Measurements from ENCODE around the gene ARHGAP33.

The ARHGAP33 gene

GRCh38 chr19:35736913-35737886 lies 38.2 kb upstream of the ARHGAP33 start:
- TF ChIP-seq CTCF (IDR thresholded peaks at IDR 0.05; ENCODE audit: insufficient read depth, missing control alignments), result no peak
- FAIRE-seq, result no peak
- peak; percentile 28 for DNase-seq (ENCODE audit: insufficient read length, low spot score)

GRCh38 chr19:35738021-35738886 lies 37.1 kb upstream of the ARHGAP33 start:
- DNase-seq (ENCODE audit: insufficient read length, low spot score) (peak; percentile 11), FAIRE-seq (no peak)
- no peak for TF ChIP-seq CTCF (IDR thresholded peaks at IDR 0.05; ENCODE audit: insufficient read depth, missing control alignments)

GRCh38 chr19:35738887-35739229 lies 36.5 kb upstream of the ARHGAP33 start:
- DNase-seq (ENCODE audit: insufficient read length, low spot score) (no peak), FAIRE-seq (no peak)
- TF ChIP-seq CTCF (IDR thresholded peaks at IDR 0.05; ENCODE audit: insufficient read depth, missing control alignments), result no peak

GRCh38 chr19:35739275-35740107 lies 35.9 kb upstream of the ARHGAP33 start:
- no peak for TF ChIP-seq CTCF (IDR thresholded peaks at IDR 0.05; ENCODE audit: insufficient read depth, missing control alignments)
- FAIRE-seq, result no peak
- DNase-seq (ENCODE audit: insufficient read length, low spot score), result peak; percentile 17

GRCh38 chr19:35740108-35740422 lies 35.3 kb upstream of the ARHGAP33 start:
- FAIRE-seq, result no peak
- no peak for DNase-seq (ENCODE audit: insufficient read length, low spot score)
- TF ChIP-seq CTCF (IDR thresholded peaks at IDR 0.05; ENCODE audit: insufficient read depth, missing control alignments), result no peak

GRCh38 chr19:35740423-35741202 lies 34.8 kb upstream of the ARHGAP33 start:
- DNase-seq (ENCODE audit: insufficient read length, low spot score), result peak; percentile 99
- TF ChIP-seq CTCF (IDR thresholded peaks at IDR 0.05; ENCODE audit: insufficient read depth, missing control alignments), result no peak
- no peak for FAIRE-seq
